HUES48 (cell line): ENCODE results near the gene L1CAM.

Source experiments
- H3K27ac ChIP-seq: one replicate; pipeline ENCODE4 v1.7.0; 2013; ENCODE audit warnings: low read depth, low read length, inconsistent platforms
- H3K27me3 ChIP-seq: 2 replicates; pipeline ENCODE4 v1.6.1; 2013; ENCODE audit warnings: mild to moderate bottlenecking, low read length; ENCODE audit not compliant: control insufficient read depth, insufficient read depth
- H3K36me3 ChIP-seq: 2 replicates; pipeline ENCODE4 v1.6.1; 2013; ENCODE audit warnings: low read length; ENCODE audit not compliant: control insufficient read depth, insufficient read depth
- H3K4me1 ChIP-seq: 2 replicates; pipeline ENCODE4 v1.6.1; 2013; ENCODE audit warnings: mild to moderate bottlenecking, low read length; ENCODE audit not compliant: control insufficient read depth, insufficient read depth
- H3K4me3 ChIP-seq: 2 replicates; pipeline ENCODE4 v1.5.1; 2013; ENCODE audit warnings: mild to moderate bottlenecking, low read depth, low read length
- H3K9ac ChIP-seq: 2 replicates; pipeline ENCODE4 v1.6.1; 2013; ENCODE audit warnings: mild to moderate bottlenecking, low read depth, low read length, moderate library complexity
- H3K9me3 ChIP-seq: 2 replicates; pipeline ENCODE4 v1.6.1; 2013; ENCODE audit warnings: low read length; ENCODE audit not compliant: control insufficient read depth, insufficient read depth

L1CAM gene

GRCh38 chrX:153922932-153923857 is 37.2 kb upstream of the L1CAM start:
- H3K4me3 ChIP-seq: no peak overlapping the region
- H3K9ac ChIP-seq: no peak overlapping the region
- peaks cover 12% of the 10 kb centered on the region for H3K4me1 ChIP-seq
- no peaks in the 10 kb centered on the region for H3K36me3 ChIP-seq
- peaks cover 20% of the 10 kb centered on the region for H3K9me3 ChIP-seq
- H3K27me3 ChIP-seq: no peaks in the 10 kb centered on the region
- no peak overlapping the region for H3K27ac ChIP-seq

DNA sequence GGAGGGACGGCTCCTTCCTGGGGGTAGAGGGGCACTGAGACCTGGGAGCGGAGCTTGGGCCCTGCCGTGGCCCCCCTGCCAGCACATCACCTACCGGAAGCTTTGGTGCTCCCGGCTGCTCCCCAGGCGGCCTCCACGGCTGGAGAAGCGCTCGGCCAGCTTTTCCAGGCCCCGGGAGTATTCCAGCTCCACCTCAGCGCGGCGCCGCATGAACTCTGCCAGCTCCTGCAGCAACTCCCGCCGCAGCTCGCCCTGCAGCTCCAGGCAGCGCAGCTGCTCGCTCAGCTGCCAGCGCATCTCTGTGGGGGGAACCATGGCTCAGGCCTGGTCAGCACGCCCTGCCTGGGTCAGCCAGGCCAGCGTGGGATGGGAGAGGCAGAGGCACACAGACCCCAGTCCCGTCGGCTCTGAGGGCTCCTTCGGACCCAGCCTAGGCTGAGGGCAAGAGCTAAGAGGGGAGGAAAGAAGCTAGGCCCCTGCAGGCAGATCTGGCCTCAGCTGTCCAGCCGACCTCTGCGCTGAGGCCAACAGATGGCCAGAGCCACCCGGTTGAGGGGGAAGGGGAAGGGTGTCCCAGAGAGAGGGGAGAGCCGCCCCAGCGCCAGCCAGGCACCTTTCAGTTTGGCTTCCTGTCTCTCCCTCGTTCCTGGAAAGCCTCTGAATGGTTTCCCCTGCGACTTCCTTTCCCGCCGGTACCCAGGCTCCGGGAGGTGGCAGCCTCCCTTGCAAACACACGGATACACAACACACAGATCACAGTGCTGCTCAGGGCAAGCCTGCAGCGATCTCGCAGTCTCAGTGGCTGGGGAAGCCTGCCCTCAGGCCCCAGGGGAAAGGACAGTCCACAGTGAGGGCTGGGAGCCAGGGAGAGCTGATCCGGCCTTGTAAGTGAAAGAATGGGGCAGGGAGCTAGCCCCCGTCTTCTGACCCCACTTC is 35.8 kb upstream of the L1CAM start:
- no peak overlapping the region for H3K4me3 ChIP-seq
- no peak overlapping the region for H3K9ac ChIP-seq
- H3K9me3 ChIP-seq: peaks cover 17% of the 10 kb centered on the region
- H3K27ac ChIP-seq: no peak overlapping the region
- H3K27me3 ChIP-seq: no peaks in the 10 kb centered on the region
- H3K36me3 ChIP-seq: peaks cover 3% of the 10 kb centered on the region; the same call in 1 of the 2 replicates
- peaks cover 4% of the 10 kb centered on the region; the same call in 1 of the 2 replicates for H3K4me1 ChIP-seq

DNA sequence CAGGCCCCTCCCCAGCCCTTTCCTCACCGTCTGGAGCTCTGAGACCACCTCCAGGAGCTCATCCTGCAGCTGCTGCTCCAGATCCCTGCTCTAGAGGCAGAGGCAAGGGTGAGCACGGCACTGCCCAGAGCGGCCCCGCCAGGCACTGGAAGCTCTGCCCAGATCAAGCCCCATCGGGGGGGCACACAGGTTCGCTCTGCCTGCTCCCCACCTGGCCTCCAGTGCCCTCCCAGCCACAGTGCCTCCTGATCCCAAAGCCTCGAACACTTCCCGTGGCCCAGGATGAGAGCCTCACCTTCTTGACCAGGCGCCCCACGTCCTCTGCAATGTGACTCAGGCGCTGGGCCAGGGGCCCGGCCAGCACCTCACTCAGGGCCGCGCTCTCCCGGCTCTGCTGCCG is 35.1 kb upstream of the L1CAM start:
- Histone ChIP-seq H3K36me3 (peaks cover 3% of the 10 kb centered on the region; the same call in 1 of the 2 replicates), H3K4me1 (peaks cover 4% of the 10 kb centered on the region; the same call in 1 of the 2 replicates), H3K9me3 (peaks cover 22% of the 10 kb centered on the region), H3K27me3 (no peaks in the 10 kb centered on the region), H3K4me3 (no peak overlapping the region), H3K27ac (no peak overlapping the region), H3K9ac (no peak overlapping the region)

GRCh38 chrX:153920546-153920945 is 34.6 kb upstream of the L1CAM start:
- Histone ChIP-seq H3K4me3 (no peak overlapping the region), H3K9me3 (peaks cover 25% of the 10 kb centered on the region), H3K9ac (no peak overlapping the region), H3K36me3 (peaks cover 3% of the 10 kb centered on the region; the same call in 1 of the 2 replicates), H3K27me3 (no peaks in the 10 kb centered on the region), H3K27ac (no peak overlapping the region), H3K4me1 (peaks cover under 1% of the 10 kb centered on the region; the same call in 1 of the 2 replicates)

DNA sequence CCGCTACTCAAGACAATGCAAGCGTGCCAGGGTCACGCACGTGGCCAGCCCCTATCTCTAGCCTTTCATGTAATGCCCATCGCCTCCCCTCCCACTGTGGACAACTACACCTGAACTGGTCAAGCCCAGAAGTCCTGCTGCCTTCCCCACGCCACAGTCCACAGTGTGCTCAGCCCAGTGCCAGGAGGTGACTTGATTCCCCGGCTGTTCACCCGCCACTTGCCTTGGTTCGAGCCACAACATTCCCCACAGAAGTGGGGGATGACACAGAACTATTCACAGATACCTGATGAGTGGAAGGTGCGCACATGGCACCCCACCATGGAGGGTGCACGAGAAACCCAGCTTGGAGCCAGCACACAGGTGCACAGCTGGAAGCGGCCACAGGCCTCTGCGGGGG is 33.3 kb upstream of the L1CAM start:
- Histone ChIP-seq H3K9me3 (peaks cover 25% of the 10 kb centered on the region), H3K27me3 (no peaks in the 10 kb centered on the region), H3K36me3 (peaks cover 3% of the 10 kb centered on the region; the same call in 1 of the 2 replicates), H3K27ac (no peak overlapping the region), H3K4me1 (no peaks in the 10 kb centered on the region), H3K9ac (no peak overlapping the region), H3K4me3 (no peak overlapping the region)

DNA sequence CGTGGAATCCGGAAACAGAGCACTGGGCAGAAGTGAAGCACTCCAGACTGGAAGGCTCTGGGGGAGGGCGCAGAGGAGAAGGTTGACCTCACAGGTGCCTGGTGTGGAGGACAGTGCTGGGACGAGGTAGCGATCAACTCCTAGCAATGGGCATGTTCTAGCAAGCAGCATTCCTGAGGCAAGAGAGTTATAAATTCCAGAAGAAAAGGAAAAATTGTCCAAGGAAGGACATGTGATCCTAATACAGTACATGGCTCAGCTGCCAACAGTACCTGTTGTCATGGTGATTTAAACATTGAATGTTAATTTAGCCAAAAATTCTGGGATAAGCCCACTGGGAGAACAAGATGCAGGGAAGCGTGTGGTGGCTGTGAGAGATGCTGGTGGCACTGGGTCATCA is 31.9 kb upstream of the L1CAM start:
- H3K4me1 ChIP-seq: no peaks in the 10 kb centered on the region
- no peak overlapping the region for H3K4me3 ChIP-seq
- peaks cover 28% of the 10 kb centered on the region for H3K9me3 ChIP-seq
- no peaks in the 10 kb centered on the region for H3K27me3 ChIP-seq
- H3K36me3 ChIP-seq: peaks cover 3% of the 10 kb centered on the region; the same call in 1 of the 2 replicates
- H3K27ac ChIP-seq: no peak overlapping the region
- H3K9ac ChIP-seq: no peak overlapping the region

DNA sequence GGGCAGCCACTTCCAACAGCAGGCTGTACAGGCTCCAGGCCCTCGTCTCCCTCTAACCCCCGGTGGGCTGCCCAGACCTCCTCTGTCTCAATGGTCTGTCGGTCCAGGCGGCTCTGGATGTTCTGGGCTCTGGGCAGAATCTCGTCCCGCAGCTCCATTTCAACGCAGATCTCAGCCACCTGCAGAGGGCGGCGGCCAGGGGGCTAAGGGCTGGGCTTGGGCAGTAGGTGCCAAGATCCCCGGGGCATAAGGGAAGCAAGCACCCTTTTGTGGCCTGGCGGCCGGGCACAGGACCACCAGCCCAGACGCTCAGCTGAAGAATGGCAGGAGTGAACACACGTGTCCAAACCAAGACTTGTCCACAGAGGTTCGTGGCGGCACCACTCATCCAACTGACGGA is 27.7 kb upstream of the L1CAM start:
- H3K27me3 ChIP-seq: no peaks in the 10 kb centered on the region
- peaks cover 25% of the 10 kb centered on the region for H3K9me3 ChIP-seq
- no peak overlapping the region for H3K27ac ChIP-seq
- no peaks in the 10 kb centered on the region for H3K4me1 ChIP-seq
- H3K9ac ChIP-seq: no peak overlapping the region
- H3K4me3 ChIP-seq: no peak overlapping the region
- peaks cover 3% of the 10 kb centered on the region; the same call in 1 of the 2 replicates for H3K36me3 ChIP-seq

- Histone ChIP-seq H3K27me3 (no peaks in the 10 kb centered on the region), H3K9me3 (peaks cover 23% of the 10 kb centered on the region), H3K9ac (no peak overlapping the region), H3K4me3 (no peak overlapping the region), H3K36me3 (peaks cover 3% of the 10 kb centered on the region; the same call in 1 of the 2 replicates), H3K27ac (no peak overlapping the region), H3K4me1 (no peaks in the 10 kb centered on the region)
These were observed 27.2 kb upstream of the L1CAM start for GRCh38 chrX:153913211-153913610.

DNA sequence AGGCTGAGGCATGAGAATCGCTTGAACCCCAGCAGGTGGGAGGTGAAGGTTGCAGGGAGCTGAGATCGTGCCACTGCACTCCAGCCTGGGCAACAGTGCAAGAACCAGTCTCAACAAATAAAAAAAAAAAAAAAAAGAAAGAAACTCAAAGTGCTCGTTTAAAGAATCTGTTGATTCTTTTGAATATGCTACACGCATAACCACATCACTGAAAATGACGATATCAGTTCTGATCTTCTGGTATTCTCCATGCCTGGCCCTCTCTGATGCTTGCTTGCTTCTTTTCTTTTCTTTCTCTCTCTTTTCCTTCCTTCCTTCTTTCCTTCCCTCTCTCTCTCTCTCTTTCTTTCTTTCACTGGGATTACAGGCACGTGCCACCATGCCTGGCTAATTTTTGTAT is 25.8 kb upstream of the L1CAM start:
- Histone ChIP-seq H3K27ac (no peak overlapping the region), H3K36me3 (no peaks in the 10 kb centered on the region), H3K4me1 (no peaks in the 10 kb centered on the region), H3K4me3 (no peak overlapping the region), H3K9me3 (peaks cover 20% of the 10 kb centered on the region), H3K9ac (no peak overlapping the region), H3K27me3 (no peaks in the 10 kb centered on the region)

DNA sequence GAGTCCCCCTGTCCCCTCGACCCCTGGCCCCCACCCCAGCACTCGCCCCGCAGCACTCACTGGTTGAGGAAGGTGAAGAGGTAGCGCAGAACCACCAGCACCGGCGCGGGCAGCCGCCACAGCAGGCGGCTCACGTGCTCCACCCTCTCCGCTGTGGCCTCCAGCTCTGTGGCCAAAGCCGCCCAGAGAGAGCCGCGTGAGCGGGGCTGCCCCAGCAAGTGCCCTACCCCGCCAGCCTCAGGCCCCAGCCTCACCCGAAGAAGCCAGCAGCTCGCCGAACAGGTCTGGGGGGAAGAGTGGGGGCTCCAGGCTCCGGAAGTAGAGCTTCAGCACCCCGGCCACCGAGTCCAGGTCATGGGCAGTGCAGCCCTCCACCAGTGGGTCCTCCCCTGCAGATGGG is 24.5 kb upstream of the L1CAM start:
- Histone ChIP-seq H3K9ac (no peak overlapping the region), H3K4me1 (no peaks in the 10 kb centered on the region), H3K27ac (no peak overlapping the region), H3K27me3 (no peaks in the 10 kb centered on the region), H3K9me3 (peaks cover 25% of the 10 kb centered on the region), H3K36me3 (no peaks in the 10 kb centered on the region), H3K4me3 (no peak overlapping the region)
